Hematopoietic multipotent progenitor cell treated with erythropoietin and hydrocortisone succinate and interleukin-3 and kit ligand, for 6 days (in vitro differentiated cells): ENCODE data around the gene MAP7D3.
"Not testable (repeated sequence)": the region's sequence is repeated elsewhere in the genome, so short reads cannot be mapped to it uniquely, and the experiment has no call there.

Source experiments
- DNase-seq: peaks from one replicate; pipeline ENCODE4 v3.0.0-alpha.2; 2015

MAP7D3 gene, protein sequence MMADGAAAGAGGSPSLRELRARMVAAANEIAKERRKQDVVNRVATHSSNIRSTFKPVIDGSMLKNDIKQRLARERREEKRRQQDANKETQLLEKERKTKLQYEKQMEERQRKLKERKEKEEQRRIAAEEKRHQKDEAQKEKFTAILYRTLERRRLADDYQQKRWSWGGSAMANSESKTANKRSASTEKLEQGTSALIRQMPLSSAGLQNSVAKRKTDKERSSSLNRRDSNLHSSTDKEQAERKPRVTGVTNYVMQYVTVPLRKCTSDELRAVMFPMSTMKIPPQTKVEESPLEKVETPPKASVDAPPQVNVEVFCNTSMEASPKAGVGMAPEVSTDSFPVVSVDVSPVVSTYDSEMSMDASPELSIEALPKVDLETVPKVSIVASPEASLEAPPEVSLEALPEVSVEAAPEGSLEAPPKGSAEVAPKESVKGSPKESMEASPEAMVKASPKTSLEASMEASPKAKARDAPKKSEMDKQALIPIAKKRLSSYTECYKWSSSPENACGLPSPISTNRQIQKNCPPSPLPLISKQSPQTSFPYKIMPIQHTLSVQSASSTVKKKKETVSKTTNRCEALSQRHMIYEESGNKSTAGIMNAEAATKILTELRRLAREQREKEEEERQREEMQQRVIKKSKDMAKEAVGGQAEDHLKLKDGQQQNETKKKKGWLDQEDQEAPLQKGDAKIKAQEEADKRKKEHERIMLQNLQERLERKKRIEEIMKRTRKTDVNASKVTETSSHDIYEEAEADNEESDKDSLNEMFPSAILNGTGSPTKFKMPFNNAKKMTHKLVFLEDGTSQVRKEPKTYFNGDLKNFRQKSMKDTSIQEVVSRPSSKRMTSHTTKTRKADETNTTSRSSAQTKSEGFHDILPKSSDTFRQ

DNA sequence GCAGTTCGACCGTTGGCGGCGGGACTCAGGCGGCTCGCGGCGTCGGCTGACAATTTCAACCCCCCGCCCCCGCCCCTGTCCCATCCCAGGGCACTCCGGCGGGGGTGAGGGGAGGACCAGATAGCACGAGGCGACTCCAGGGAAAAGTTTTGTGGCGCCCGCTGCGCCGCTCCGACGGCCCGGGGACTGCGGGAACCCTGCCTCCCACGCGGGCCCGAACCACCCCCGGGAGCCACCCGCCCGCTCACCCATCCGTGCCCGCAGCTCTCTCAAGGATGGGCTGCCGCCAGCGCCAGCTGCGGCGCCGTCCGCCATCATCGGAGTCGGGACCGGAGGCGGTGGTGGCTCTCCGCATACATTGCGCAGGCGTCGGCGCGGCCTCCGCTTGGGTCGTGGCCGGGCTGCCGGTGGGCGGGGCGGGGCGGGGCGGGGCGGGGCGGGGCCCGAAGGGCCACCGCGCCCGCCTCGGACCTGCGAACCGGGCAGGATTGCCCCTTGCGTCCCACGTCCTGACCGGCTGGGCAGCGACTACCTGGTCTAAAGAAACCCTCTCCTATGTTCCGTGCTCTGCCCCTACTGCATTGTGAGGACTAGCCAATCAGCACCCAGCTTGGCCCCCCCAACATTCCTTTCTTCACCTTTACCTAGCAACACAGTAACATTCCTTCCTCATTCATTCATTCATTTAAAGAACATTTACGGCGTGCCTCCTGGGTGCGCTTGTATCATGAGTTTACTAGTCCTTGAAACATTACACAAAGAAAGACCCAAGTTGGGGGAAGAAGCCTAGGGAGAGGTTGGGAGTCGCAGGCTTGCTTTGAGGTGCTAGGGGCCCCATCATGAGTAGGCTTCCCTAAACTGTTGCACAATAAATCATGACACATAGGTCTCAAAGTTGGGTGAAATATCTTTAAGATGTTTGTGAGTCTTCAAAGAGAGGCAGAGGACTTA, at the start of gene MAP7D3:
Gene MAP7D3 (minus strand): TSS at position 360 of the 951 bp plus-strand sequence. CDS start 42 bp downstream, at position 318.
- DNase-seq: peak; percentile 74

DNA sequence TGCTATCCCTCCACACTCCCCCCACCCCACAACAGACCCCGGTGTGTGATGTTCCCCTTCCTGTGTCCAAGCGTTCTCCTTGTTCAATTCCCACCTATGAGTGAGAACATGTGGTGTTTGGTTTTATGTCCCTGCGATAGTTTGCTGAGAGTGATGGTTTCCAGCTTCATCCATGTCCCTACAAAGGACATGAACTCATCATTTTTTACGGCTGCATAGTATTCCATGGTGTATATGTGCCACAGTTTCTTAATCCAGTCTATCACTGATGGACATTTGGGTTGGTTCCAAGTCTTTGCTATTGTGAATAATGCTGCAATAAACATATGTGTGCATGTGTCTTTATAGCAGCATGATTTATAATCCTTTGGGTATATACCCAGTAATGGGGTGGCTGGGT, 49.5 kb upstream of the MAP7D3 start, which contains the start of gene ADGRG4:
Gene ADGRG4 (plus strand): TSS at position 243 of the 400 bp plus-strand sequence. CDS start 7,815 bp downstream, outside the sequence.
- DNase-seq: not testable (repeated sequence)

DNA sequence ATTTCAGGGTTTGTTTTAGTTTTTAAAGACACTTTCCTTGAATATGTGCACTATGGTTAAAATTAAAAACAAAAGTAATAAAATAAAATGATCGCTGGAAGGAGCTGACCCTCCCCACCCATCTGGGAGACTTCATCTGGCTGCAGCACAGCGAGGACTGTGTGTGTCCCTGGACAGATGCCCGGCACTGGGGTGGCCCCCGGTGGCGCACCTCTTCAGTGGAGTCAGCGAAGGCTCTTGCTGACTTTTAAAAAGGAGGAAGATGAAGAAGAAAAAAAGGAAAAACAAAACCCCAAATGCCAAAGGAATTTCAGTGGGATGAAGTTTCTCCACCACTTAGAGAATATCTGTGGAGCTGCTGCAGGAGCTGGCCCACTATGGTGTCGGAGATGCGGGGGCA, 44.2 kb upstream of the MAP7D3 start:
- DNase-seq: no peak

DNA sequence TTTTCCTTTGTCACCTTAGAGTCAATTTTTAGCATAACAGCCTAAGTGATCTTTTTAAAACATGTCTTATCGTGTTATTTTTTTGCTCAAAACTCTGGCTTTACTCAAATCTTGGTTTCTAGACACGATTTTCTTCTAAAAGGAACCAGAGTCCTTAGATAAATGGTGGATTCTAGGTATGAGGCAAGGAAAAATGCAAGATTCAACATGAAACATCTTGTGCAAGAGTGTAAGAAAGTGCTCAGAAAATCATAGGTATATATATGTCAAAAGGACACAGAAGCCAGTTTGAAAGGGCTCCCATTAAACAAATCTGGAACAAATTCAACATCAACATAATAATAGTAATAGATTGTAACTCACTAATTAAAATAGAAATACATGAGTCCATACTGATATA, 41.5 kb upstream of the MAP7D3 start:
- no peak for DNase-seq

DNA sequence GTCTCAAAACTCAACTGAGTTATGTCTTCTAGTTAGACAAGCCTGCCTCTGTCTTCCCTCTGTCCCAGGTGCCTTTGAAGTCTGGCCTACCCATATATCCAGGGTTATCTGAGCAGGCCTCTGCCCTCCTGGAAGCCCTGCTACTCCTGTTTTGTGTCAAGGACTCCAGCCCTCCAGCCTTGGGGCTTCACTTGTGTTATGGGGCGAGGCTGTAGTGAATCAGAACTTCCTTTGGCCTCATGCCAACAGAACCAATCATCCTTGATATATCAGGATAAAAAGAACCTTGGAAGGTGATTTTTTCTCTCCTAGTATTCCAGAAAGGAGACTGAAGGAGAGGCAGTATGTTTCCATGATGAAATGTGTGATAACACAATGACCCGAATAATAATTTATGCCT, 40.6 kb upstream of the MAP7D3 start:
- no peak for DNase-seq

DNA sequence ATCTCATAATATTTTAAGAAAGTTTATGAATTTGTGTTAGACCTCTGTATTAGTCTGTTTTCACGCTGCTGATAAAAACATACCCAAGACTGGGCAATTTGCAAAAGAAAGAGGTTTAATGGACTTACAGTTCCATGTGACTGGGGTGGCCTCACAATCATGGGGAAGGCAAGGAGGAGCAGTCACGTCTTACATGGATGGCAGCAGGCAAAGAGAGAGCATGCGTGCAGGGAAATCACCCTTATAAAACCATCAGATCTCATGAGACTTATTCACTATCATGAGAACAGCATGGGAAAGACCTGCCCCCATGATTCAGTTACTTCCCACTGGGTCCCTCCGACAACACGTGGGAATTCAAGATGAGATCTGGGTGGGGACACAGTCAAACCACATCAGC, 35.2 kb upstream of the MAP7D3 start:
- DNase-seq: not testable (repeated sequence)

DNA sequence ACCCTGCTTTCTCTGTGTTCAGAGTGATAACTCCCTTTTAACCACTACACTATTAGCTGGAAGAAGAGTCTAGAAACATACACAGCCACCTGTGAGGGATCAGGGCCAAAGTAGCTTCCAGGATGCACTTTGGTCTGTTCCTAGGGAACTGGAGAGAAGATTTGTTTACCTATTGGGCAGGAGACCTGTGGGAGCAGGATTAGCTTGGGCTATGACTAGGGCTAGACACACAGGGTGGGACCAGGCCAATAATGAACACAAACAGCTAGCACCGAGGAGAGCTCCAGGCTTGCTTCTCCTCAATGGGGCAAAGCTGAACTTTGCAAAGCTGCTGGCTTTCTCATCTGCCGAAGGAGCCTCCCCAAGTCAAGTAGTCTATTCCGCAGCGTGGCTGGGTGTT, 24.4 kb upstream of the MAP7D3 start:
- DNase-seq: no peak

DNA sequence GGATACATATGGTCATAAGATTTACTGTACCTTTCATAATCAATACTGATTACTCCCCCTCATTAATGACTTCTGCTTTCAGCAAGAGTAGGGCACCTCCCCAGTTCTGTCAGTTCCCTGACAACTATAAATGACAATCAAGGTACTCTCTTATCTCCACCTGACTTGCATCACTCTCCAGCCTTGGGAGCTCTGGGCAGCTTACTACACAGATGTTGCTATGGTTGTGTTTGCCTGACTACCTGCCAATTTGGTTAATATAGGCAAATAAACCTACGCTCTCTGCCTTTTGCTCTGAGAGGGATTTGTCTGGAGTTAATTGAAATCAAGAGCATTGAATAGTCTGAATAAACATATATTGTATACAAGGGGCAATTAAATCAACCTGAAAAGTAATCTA, 22.8 kb upstream of the MAP7D3 start:
- no peak for DNase-seq

DNA sequence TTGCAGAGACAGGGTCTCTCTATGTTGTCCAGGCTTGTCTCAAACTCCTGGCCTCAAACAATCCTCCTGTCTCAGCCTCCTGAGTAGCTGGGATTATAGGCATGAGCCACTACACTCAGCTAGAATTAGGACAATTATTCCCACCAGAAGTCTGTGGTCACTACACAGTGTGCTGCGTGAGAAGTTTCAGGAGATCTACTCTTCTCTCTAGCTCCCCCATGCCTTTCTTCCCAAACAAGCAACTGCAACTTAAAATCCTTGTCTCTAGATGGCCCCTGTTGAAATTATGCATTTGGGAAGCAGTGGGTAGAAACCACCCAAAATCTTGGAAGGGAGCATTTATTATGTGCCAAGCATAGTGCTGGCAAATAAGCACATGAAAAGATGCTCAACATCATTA, 21.1 kb upstream of the MAP7D3 start:
- no peak for DNase-seq

DNA sequence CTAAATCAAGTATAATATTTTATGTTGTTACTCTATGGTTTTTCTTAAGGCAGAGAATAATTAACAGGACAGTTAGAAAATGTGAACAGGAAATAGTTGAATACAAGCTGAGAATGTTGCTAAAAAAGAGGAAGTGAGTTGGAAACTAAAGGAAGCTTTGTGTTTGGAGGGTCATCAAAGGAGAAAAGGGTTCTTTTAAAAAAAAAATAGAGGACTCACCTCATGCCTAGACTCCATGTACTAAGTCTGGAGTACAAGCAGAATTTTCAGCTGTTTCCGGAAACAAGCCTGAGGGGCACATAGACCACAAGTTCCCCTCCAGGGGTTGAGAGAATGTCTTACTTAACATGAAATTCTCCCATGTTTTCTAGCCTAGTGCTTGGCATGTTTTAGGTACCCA, 20.1 kb upstream of the MAP7D3 start:
- peak; percentile 20 for DNase-seq

DNA sequence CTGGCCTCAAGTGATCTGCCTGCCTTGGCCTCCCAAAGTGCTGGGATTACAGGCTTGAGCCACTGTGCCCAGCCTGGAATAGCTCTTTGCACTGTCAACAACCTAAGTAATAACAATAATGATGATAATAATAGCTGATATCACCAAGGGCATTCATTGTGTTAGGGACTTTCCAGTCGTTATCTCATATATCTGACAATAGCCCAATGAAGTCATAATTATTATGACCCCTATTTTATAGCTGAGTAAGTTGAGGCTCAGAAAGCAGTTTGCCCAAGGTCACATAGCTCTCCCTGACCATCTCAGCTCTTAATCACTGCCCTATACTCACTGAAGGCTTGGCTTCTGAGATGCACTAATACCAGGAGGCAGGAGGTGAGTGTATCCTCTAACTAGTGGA, 18.7 kb upstream of the MAP7D3 start:
- DNase-seq: no peak

DNA sequence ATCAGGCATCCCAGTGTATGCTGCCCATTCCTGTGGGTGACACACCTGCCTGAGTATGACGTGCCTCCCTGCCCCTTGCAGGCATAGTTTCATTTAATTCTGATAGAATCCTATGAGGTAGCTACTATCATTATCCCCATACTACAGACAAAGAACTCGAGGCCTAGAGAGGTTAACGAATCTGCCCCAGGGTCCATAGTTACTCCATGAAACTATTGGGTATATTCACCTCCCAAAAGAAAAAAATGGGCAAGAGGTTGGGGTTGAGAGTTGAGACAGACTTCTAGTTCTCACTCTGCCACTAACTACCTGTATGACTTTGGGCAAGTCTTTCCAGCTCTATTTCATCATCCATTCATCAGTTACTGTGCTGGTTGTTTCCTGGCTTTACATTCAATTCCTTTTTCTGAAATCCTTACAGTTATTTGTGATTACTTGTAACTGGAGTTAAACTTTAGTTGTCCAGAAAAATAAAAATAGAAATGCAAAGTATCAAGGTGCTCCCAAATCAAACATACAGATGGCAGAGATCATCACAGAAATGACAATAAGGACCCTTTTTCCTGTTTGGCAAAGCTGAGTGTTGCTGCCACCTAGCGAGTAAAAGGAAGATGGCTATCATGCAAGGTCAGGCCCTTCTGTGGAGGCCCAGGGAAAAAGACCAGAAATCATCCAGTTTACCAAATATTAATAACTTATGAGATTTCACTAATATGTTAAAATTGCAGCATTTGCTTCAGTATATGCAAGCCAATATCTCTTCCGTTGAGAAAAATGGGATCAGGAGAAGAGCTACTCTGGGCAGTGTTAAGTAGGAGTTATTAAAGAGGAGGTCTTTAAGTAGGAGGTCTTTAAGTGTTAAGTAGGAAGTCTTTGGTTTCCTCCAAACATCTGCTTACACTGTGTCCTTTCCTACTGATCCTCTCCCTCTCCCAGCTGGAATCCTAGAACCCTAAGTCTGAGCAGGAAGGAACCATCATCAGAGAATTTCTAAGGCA, 17.1 kb upstream of the MAP7D3 start:
- DNase-seq: peak; percentile 68

DNA sequence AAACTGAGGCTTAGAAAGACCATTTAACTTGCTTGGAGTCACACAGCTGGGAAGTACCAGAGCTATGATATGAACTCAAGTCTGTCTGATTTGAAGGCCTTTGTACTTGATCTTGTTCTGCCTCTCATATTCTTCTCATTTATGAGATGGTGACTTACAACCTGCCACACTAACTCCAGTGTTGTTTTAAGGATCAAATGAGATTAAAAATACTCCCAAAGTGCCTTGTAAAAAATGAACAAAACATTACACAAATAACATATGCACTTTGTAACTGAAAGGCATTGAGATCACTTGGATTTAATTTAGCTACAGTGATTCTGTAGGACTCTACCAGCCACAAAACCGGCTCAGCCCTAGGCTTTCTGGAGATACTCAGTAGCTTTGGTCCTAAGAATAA, 15.6 kb upstream of the MAP7D3 start:
- DNase-seq: no peak

DNA sequence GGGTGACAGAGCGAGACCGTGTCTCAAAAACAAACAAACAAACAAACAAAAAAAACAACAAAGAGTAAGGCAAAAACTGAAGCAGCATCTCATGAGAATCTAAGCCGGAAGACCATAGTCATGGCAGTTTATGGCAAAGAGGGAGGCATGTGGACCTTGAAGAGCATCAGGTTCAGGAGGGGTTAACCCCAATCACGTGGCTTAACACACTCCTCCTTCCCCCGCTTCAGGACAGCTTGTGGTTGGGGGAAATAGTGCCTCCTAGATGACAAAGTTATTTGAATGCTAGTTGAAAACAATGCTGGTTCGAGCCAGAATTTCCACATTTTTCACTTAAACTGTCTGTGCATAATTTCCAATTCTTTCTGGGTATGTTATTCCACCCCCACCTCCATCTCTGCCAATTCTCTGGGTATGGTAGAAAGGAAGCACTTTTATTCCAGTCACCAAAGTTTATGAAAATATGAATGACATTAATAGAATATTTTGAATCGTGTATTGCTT, 11.7 kb upstream of the MAP7D3 start:
- DNase-seq: no peak

DNA sequence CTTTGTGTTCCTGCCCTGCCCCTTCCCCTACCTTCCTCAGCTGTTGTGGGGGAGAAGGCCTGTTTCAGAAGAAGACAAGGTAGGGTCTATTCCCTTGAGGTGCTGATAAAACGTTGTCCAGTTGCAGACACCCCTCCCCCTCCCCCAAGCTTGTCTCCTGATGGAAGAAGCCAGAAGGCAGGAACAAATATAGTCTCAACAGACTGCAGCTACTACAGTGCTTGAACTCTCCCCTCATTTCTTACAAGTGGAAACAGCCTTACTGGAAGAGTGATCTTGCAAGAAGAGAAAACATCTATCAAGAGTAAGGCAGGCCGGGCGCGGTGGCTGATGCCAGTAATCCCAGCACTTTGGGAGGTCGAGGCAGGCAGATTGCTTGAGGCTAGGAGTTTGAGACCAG, 11.0 kb upstream of the MAP7D3 start:
- no peak for DNase-seq

DNA sequence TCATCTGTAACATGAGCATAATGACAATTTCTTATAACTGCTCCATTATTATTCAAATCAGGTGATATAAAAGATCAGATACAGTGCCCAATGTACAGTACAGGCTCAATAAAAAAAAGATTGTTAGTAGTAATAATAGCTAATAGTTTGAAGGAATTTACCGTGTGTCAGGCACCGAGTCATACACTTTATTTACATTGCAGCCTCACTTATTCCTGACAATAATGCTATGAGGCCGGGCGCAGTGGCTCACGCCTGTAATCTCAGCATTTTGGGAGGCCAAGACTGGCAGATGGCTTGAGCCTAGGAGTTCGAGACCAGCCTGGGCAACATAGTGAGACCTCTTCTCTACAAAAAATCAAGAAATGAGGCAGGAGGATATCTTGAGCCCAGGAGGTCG, 10.1 kb upstream of the MAP7D3 start:
- no peak for DNase-seq

DNA sequence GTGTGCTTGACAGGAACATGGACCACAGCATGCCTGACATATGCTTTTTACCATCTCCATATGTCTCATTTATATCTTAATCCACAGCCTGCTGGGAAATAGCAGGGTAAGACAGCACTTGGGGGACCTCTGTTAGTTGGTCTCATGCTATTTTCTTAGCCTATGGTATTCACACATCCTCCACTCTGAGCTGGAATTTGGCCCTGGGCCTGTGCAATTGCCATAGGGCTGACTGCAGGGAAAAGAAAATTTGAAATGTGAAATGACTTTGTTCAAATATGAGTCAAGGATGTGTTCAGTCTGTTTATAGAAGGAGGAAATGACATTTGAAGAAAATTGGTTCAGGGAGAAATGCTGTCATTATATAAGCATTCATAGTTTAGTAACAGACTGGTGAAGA, 9.6 kb upstream of the MAP7D3 start:
- DNase-seq: no peak

DNA sequence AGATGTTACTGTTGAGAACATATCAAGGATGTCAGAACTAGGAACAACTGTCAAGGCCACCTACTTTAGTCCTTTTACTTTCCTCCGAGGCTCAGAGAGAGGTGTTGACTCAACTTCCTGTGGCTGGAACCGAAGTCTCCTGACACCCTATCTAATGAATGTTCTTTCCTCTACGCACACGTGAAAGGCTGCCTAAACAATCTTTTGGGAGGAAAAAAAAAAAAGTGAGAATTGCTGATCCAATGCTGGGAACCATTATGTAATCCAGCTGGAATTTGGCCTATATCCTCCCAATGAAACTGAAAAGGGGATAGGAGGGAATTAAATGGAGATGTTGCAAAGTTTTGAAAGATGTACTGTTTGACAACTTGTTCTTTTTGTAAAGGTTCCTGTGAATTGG, 8.3 kb upstream of the MAP7D3 start:
- DNase-seq: no peak

DNA sequence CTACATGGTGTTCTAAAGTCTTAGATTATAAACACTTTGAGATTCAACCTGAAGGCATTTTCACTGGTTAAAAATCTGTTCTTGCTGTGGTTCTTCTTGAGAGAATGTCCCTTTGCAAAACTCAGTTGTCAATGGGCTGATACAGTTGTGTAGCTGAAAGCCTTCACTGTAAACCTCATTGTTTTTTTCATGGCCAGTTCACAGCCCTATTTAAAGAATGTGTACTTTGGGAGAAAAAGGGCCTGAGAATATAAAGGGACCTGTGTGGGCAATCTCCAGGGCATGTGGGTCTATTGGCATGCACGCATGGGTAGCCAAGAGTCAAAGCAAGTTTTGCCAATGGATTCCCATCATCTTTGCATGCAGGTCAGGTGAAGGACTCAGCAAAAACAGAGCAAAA, 7.8 kb upstream of the MAP7D3 start:
- no peak for DNase-seq

DNA sequence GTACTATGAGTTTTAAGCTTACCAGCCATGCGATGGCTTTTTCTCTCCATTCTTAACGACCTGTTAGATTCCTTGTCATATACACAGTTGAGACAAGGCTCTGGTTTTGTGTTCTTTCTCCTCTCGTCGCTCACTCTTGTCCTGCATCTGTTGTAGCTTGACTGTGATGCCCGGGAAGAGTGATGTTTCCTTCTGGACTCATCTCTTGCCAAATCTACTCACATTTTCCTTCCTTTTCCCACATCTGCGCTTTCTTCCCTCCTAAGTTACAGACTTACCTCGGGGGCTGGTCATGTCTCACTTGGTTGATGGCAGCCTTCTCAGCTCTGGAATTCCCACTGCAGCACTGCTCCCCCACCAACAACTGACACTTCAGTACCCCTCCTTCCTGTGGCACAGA, 4.8 kb upstream of the MAP7D3 start:
- DNase-seq: no peak

DNA sequence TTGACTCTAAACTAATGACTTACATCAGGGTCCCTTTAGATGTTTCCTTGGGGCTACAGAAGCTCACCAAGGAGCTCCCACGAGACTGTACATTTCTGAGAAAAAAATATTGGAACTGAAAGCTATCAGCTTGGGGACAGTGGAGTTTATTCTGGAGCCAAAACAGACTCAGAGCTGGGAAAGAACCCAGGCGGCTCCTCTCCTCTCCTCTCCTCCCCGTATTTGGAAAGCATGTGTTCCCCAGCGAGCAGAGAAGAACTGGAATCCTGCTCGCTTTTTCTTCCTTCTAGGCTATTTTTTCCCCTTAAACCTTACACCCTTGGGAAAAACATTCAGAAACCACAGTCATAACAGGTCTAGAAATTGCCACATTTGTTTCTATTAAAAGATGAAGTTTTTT, 4.3 kb upstream of the MAP7D3 start:
- DNase-seq: no peak
